Spleen (tissue), 7 donors: Measurements from ENCODE around the gene TTC39B.

Experiments
- CTCF ChIP-seq, 11 experiments: fragments of 200-600 bp in 7 of 11; fragments of 450-650 bp in 4 of 11; sonication (generic) in 4 of 11; IDR thresholded peaks in 8 of 11; conservative IDR thresholded peaks in 3 of 11; 1 replicate in 7 of 11; 2 replicates in 4 of 11; pipeline versions ENCODE4 v1.4.0 to v1.8.0; 2016 to 2021; ENCODE audit warnings: antibody characterized with exemption in 11 of 11, inconsistent platforms in 4 of 11, mild to moderate bottlenecking in 1 of 11
- POLR2AphosphoS5 ChIP-seq, 3 donors: sonication (generic); formaldehyde crosslinking; IDR thresholded peaks; one replicate each; pipeline ENCODE4 v1.5.1; 2017; ENCODE audit warnings: antibody characterized with exemption in 3 of 3
- donor health status: DM: no; HTN: no; CAD: no; lungs with moderate emphysema.
- donor health status: DM: no; HTN: no; CAD: no.
- donor health status: DM: no; HTN: no; CAD: no.

GRCh38 chr9:15182730-15183129 lies 124.3 kb downstream of the TTC39B start:
- TF ChIP-seq CTCF (IDR thresholded peaks at IDR 0.05 in 8 of 11, conservative IDR thresholded peaks at IDR 0.05 in 3 of 11) = no peak
- TF ChIP-seq POLR2AphosphoS5 (IDR thresholded peaks at IDR 0.05) = no peak
